HG03175 (cell line): ENCODE results near the gene ANP32A.
"Not testable (repeated sequence)": the region's sequence is repeated elsewhere in the genome, so short reads cannot be mapped to it uniquely, and the experiment has no call there.

Experiments used
- ATAC-seq: cut with Tn5 transposase; IDR thresholded peaks from one replicate; pipeline ENCODE4 v1.9.1; 2021; ENCODE audit warnings: mild to moderate bottlenecking, moderate library complexity; ENCODE audit not compliant: unreplicated experiment

The ANP32A gene

GRCh38 chr15:68820295-68821189 lies at the start of gene ANP32A:
TSS of gene ANP32A (minus strand) at chr15:68820895. CDS start at chr15:68820751, 144 bp downstream.
- ATAC-seq = peak; percentile 68

- ATAC-seq = no peak
Measured at GRCh38 chr15:68868296-68868695, 47.6 kb upstream of the ANP32A start.

- ATAC-seq = no peak
Measured at GRCh38 chr15:68862415-68862814, 41.7 kb upstream of the ANP32A start.

GRCh38 chr15:68858666-68859065 lies 38.0 kb upstream of the ANP32A start:
- ATAC-seq = not testable (repeated sequence)

GRCh38 chr15:68857443-68857842 lies 36.7 kb upstream of the ANP32A start:
- not testable (repeated sequence) for ATAC-seq

- ATAC-seq = no peak
Measured at GRCh38 chr15:68852461-68852860, 31.8 kb upstream of the ANP32A start.

GRCh38 chr15:68851971-68852370 lies 31.3 kb upstream of the ANP32A start:
- no peak for ATAC-seq

- no peak for ATAC-seq
Measured at GRCh38 chr15:68849497-68849896, 28.8 kb upstream of the ANP32A start.

- no peak for ATAC-seq
Measured at GRCh38 chr15:68846851-68847439, 26.2 kb upstream of the ANP32A start.

- no peak for ATAC-seq
Measured at GRCh38 chr15:68844856-68845550, 24.3 kb upstream of the ANP32A start.

- no peak for ATAC-seq
Measured at GRCh38 chr15:68843425-68844311, 23.0 kb upstream of the ANP32A start.

GRCh38 chr15:68842958-68843357 lies 22.3 kb upstream of the ANP32A start:
- ATAC-seq = no peak

- ATAC-seq = no peak
Measured at GRCh38 chr15:68834346-68834745, 13.7 kb upstream of the ANP32A start.

GRCh38 chr15:68833700-68834331 lies 13.1 kb upstream of the ANP32A start:
- ATAC-seq = no peak

GRCh38 chr15:68830141-68830785 lies 9.6 kb upstream of the ANP32A start:
- ATAC-seq = no peak

- no peak for ATAC-seq
Measured at GRCh38 chr15:68829068-68829467, 8.4 kb upstream of the ANP32A start.

GRCh38 chr15:68823561-68823960 lies 2.9 kb upstream of the ANP32A start:
- ATAC-seq = no peak

GRCh38 chr15:68822818-68823217 lies 2.1 kb upstream of the ANP32A start:
- ATAC-seq = no peak

- ATAC-seq = no peak
Measured at GRCh38 chr15:68821841-68822381, 1.2 kb upstream of the ANP32A start.
